Measurements from ENCODE around the gene PEX3. TPM values are rescaled to one million over a fixed set of nuclear protein-coding genes. Genes with fewer than 3 reads are reported as not detected.

The PEX3 gene
- total RNA-seq, 1 donor from 2014 or later = 27.1 TPM

- intact Hi-C loops (cut with DNase I) = no loop called here
- ATAC-seq = no peak
- DNase-seq (ENCODE audit: low spot score) = no peak
Measured at GRCh38 chr6:143528164-143528811, 77.7 kb downstream of the PEX3 start.

GRCh38 chr6:143529095-143529494 lies 78.5 kb downstream of the PEX3 start:
- ATAC-seq (no peak), DNase-seq (ENCODE audit: low spot score) (no peak)
- intact Hi-C loops (cut with DNase I) = no loop called here

GRCh38 chr6:143531720-143532499 lies 81.3 kb downstream of the PEX3 start:
- ATAC-seq = no peak
- no peak for DNase-seq (ENCODE audit: low spot score)
- intact Hi-C loops (cut with DNase I) = no loop called here

- ATAC-seq (no peak), DNase-seq (ENCODE audit: low spot score) (no peak)
- intact Hi-C loops (cut with DNase I) = no loop called here
Measured at GRCh38 chr6:143535189-143535614, 84.6 kb downstream of the PEX3 start.

- intact Hi-C loops (cut with DNase I) = no loop called here
- peak; percentile 65 for DNase-seq (ENCODE audit: low spot score)
- peak; percentile 63 for ATAC-seq
Measured at GRCh38 chr6:143536461-143536865, 85.9 kb downstream of the PEX3 start.

GRCh38 chr6:143536866-143537691 lies 86.5 kb downstream of the PEX3 start:
- DNase-seq (ENCODE audit: low spot score) (peak; percentile 75), ATAC-seq (peak; percentile 82)
- intact Hi-C loops (cut with DNase I) = no loop called here

- intact Hi-C loops (cut with DNase I) = no loop called here
- DNase-seq (ENCODE audit: low spot score) (no peak), ATAC-seq (no peak)
Measured at GRCh38 chr6:143538374-143538773, 87.8 kb downstream of the PEX3 start.

GRCh38 chr6:143539106-143539505 lies 88.5 kb downstream of the PEX3 start:
- intact Hi-C loops (cut with DNase I) = no loop called here
- ATAC-seq = no peak

GRCh38 chr6:143539734-143540133 lies 89.1 kb downstream of the PEX3 start:
- ATAC-seq = no peak
- DNase-seq (ENCODE audit: low spot score) = no peak
- intact Hi-C loops (cut with DNase I) = no loop called here

More at GRCh38 chr6:143539106-143539505, 88.5 kb downstream of the PEX3 start:
- DNase-seq (ENCODE audit: low spot score) = no peak

- ATAC-seq = no peak
- intact Hi-C loops (cut with DNase I) = no loop called here
- no peak for DNase-seq (ENCODE audit: low spot score)
Measured at GRCh38 chr6:143540192-143540591, 89.6 kb downstream of the PEX3 start.

Other genes starting within 250 kb of the PEX3 start
- 9.7 TPM for gene ADAT2, start 110 bp upstream of the PEX3 start, total RNA-seq
- gene FUCA2, start 60.9 kb downstream of the PEX3 start, total RNA-seq = 41.4 TPM
- 141 TPM for gene PHACTR2, start 227.2 kb downstream of the PEX3 start, total RNA-seq

Data from sciatic nerve (tissue), 2 donors.